ENCODE results near the gene KCNT2.

GRCh38 chr1:196412326-196412725 lies 195.9 kb downstream of the KCNT2 start:
- TF ChIP-seq POLR2A (IDR thresholded peaks at IDR 0.05) (no peak), CTCF (IDR thresholded peaks at IDR 0.05 in 8 of 11, conservative IDR thresholded peaks at IDR 0.05 in 3 of 11) (no peak)

Measured in spleen (tissue), 7 donors.